Testis (tissue), 3 donors: ENCODE results near the gene ERC2. TPM values are rescaled to one million over a fixed set of nuclear protein-coding genes. Genes with fewer than 3 reads are reported as not detected.

Experiments used
- DNase-seq: peaks from one replicate; pipeline ENCODE4 v3.0.0-alpha.2; 2019
- H3K27ac ChIP-seq, 2 donors: fragments of 200-600 bp; sonication (generic); one replicate each; pipeline ENCODE4 v1.5.1; 2019
- H3K27me3 ChIP-seq: fragments of 200-600 bp; sonication (generic); one replicate; pipeline ENCODE4 v1.5.1; 2019
- H3K36me3 ChIP-seq: fragments of 200-600 bp; sonication (generic); one replicate; pipeline ENCODE4 v1.5.1; 2017; ENCODE audit warnings: low read depth; ENCODE audit errors: missing control alignments
- H3K4me1 ChIP-seq: fragments of 200-600 bp; sonication (generic); one replicate; pipeline ENCODE4 v1.5.1; 2019
- H3K4me3 ChIP-seq, 2 donors: fragments of 200-600 bp; sonication (generic); one replicate each; pipeline ENCODE4 v1.5.1; 2017 to 2019
- H3K9me3 ChIP-seq: fragments of 200-600 bp; sonication (generic); one replicate; pipeline ENCODE4 v1.5.1; 2017
- POLR2A ChIP-seq: fragments of 450-650 bp; IDR thresholded peaks from one replicate; pipeline ENCODE4 v1.6.1; 2017; ENCODE audit warnings: antibody characterized with exemption, mild to moderate bottlenecking, moderate library complexity
- WGBS, 2 donors: methylation state at CpG; one replicate each; pipeline ENCODE4 v1.1.5; 2018; 5-methylcytosine and 5-hydroxymethylcytosine counted together
- intact Hi-C: fragments of 100-400 bp; cut with DNase I; formaldehyde crosslinking; loops from one replicate; pipeline ENCODE4 v1.15.1; 2023; ENCODE audit warnings: low total_unique reads
- polyA plus RNA-seq: library from polyadenylated mRNA; stranded (reverse); fragments of 350-450 nt; fragmentation: Illumina TruSeq; extraction: RNeasy Lipid Tissue Mini Kit (QIAGEN cat#74804); gene quantifications from one replicate; pipeline ENCODE4 v1.2.3, GENCODE V29; 2014; ENCODE audit warnings: low read depth, low replicate concordance; ENCODE audit not compliant: insufficient read depth
- total RNA-seq, 2 donors: library from RNA; depleted of rRNA; stranded (reverse); fragments of >200 nt; gene quantifications; one replicate each; pipeline ENCODE4 v1.2.3, GENCODE V29; 2016
- TF ChIP-seq, protein P1 (sequence below), 3 experiments: fragments of 450-650 bp in 2 of 3; fragments of 200-600 bp in 1 of 3; sonication (generic) in 1 of 3; IDR thresholded peaks; one replicate each; pipeline ENCODE4 v1.5.1; 2016 to 2019; ENCODE audit warnings: antibody characterized with exemption in 3 of 3, mild to moderate bottlenecking in 2 of 3, moderate library complexity in 1 of 3

The ERC2 gene
- total and polyA plus RNA-seq, 3 donors from 2014 or later, result 1.9 to 6.1 (median 5.9) TPM

DNA sequence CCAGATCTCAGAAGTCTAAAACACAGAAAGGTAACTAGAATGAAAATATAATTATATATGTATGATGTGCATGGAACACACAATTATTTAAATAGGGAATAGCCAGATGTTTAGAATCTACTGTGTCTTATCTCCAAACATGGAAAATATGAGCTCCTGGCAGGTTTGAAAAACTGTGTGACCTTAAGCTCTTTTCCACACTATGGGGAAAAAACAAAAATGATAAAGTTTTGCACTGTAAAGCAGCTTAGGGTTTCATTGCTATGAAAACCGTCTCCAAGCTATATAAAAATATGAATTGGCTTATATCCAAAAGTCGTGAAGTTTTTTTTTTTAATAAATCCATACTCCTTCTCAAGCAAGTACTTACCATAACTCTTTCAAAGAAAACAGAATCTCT, 159.8 kb downstream of the ERC2 start:
- whole genome bisulfite sequencing, 2 donors, result 45 to 52% methylated on average over 2 of the region's 2 CpGs
- intact Hi-C loops, result no loop called here
- Histone ChIP-seq H3K36me3 (no peaks in the 10 kb centered on the region), H3K9me3 (no peaks in the 10 kb centered on the region), H3K4me1 (no peaks in the 10 kb centered on the region), H3K27me3 (no peaks in the 10 kb centered on the region), H3K27ac (no peak overlapping the region), H3K4me3 (no peak overlapping the region)
- TF ChIP-seq, protein P1, sequence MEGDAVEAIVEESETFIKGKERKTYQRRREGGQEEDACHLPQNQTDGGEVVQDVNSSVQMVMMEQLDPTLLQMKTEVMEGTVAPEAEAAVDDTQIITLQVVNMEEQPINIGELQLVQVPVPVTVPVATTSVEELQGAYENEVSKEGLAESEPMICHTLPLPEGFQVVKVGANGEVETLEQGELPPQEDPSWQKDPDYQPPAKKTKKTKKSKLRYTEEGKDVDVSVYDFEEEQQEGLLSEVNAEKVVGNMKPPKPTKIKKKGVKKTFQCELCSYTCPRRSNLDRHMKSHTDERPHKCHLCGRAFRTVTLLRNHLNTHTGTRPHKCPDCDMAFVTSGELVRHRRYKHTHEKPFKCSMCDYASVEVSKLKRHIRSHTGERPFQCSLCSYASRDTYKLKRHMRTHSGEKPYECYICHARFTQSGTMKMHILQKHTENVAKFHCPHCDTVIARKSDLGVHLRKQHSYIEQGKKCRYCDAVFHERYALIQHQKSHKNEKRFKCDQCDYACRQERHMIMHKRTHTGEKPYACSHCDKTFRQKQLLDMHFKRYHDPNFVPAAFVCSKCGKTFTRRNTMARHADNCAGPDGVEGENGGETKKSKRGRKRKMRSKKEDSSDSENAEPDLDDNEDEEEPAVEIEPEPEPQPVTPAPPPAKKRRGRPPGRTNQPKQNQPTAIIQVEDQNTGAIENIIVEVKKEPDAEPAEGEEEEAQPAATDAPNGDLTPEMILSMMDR (IDR thresholded peaks at IDR 0.05), result no peak
- no peak for TF ChIP-seq POLR2A
- no peak for DNase-seq

DNA sequence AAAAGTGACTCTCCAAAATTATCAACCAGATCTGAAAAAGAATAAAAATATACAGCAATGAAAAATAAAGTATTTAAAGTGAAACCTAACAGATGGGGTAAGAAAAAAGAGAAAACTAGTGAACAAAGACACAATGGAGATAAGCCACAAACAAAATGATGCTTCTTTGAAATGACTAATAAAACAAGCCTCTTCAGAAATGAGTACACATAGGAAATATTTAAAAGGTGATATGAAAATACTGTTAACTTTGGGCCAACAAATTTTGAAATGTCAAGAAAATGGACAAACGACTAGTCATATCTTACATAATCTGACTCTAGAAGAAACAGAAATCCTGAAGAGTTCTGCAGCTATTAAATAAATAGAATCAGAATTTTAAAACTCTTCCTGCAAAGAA, 164.2 kb downstream of the ERC2 start:
- H3K27ac ChIP-seq, result no peak overlapping the region
- no peak overlapping the region for H3K4me3 ChIP-seq
- 85% methylated on average over 1 of the region's 1 CpG for WGBS, 2 donors
- TF ChIP-seq, protein P1 (IDR thresholded peaks at IDR 0.05), result no peak
- no peak for TF ChIP-seq POLR2A
- no peaks in the 10 kb centered on the region for H3K36me3 ChIP-seq
- intact Hi-C loops, result no loop called here
- H3K9me3 ChIP-seq, result no peaks in the 10 kb centered on the region
- no peaks in the 10 kb centered on the region for H3K4me1 ChIP-seq
- no peak for DNase-seq
- no peaks in the 10 kb centered on the region for H3K27me3 ChIP-seq

DNA sequence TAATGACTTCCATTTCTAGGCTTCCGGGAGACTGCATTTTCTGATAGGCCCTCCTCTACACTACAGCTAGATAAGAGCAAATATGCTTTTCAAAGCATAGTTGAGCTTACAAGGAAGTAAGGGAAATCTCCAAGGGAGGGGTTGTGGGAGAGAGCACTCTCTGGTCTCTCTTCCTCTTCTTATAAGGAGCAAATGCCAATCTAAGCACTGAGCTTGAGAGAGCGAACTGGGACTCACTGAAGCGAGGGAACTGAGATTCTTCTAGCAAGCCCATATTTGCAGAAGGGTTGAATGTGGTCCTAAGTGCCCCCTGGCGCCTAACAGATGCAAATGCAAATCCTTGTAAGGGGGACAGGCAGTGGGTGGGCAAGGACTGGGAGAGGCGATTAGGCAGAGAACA, 164.8 kb downstream of the ERC2 start:
- TF ChIP-seq, protein P1 (IDR thresholded peaks at IDR 0.05), result peak in 1 of 3 experiments; percentile 24
- TF ChIP-seq POLR2A, result no peak
- no peak overlapping the region for H3K27ac ChIP-seq
- no peaks in the 10 kb centered on the region for H3K36me3 ChIP-seq
- H3K4me1 ChIP-seq, result no peaks in the 10 kb centered on the region
- no peak overlapping the region for H3K4me3 ChIP-seq
- peak; percentile 29 for DNase-seq
- no peaks in the 10 kb centered on the region for H3K27me3 ChIP-seq
- WGBS, 2 donors, result 52 to 63% methylated on average over 5 of the region's 5 CpGs
- intact Hi-C loops, result no loop called here
- H3K9me3 ChIP-seq, result no peaks in the 10 kb centered on the region

DNA sequence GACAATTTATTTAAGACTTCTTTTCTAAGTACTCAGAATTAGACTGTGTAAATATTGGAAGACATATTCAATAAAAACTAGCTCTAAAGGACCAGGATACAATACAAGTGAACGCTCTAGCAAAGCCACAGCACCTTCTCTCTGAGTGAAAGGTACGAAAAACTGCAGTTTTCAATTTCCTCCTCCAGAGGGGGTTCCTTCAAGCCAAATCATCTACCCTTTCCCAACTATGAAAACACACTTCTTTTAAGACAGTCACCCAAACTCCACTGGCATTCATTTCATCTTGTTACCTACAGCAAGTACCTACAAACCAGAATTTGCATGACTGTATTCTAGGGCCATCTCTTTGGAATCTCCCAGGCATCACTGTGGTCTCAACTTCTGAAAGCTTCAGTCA, 165.8 kb downstream of the ERC2 start:
- intact Hi-C loops, result no loop called here
- Histone ChIP-seq H3K9me3 (no peaks in the 10 kb centered on the region), H3K36me3 (no peaks in the 10 kb centered on the region), H3K27ac (no peak overlapping the region), H3K4me3 (no peak overlapping the region), H3K27me3 (no peaks in the 10 kb centered on the region), H3K4me1 (no peaks in the 10 kb centered on the region)
- WGBS, 2 donors, result 79 to 85% methylated on average over 2 of the region's 2 CpGs
- no peak for DNase-seq
- TF ChIP-seq POLR2A, result no peak
- TF ChIP-seq, protein P1 (IDR thresholded peaks at IDR 0.05), result no peak

DNA sequence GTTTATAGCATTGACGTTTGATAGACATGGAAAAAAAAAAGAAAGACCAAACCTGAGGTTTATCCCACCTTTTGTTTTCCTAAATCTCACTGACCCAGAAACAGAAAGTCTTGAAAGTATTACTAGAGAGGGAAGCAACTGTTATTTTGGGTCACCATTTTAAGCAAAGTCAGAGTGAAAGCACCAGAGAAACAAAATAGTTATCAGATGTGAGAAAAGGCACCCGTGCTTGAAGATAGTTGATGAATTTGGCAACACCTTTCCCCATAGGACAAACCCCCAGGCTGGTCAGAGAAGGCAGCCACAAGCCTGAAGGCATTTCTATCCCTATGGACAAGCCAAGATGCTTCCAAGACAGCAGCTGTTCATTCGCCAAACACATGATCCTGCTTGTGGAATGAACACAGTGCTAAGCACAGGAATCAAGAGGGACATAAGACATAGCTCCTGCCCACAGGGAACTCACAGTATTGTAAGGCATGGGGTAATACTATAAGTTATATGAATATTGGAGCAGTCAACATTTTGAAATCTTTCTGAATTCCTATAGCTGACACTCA, 170.9 kb downstream of the ERC2 start:
- H3K4me1 ChIP-seq, result no peaks in the 10 kb centered on the region
- no peaks in the 10 kb centered on the region for H3K36me3 ChIP-seq
- intact Hi-C loops, result no loop called here
- no peak for DNase-seq
- no peak overlapping the region for H3K4me3 ChIP-seq
- no peaks in the 10 kb centered on the region for H3K27me3 ChIP-seq
- H3K27ac ChIP-seq, result no peak overlapping the region
- 81 to 82% methylated on average over 3 of the region's 3 CpGs for WGBS, 2 donors
- no peaks in the 10 kb centered on the region for H3K9me3 ChIP-seq
- TF ChIP-seq, protein P1 (IDR thresholded peaks at IDR 0.05), result no peak
- no peak for TF ChIP-seq POLR2A
